Transverse colon (tissue), 4 donors: ENCODE data around the gene LIN37.

Experiments
- POLR2A ChIP-seq: fragments of 450-650 bp; IDR thresholded peaks from one replicate; pipeline ENCODE4 v1.6.1; 2016; ENCODE audit warnings: antibody characterized with exemption, mild to moderate bottlenecking, moderate library complexity
- POLR2AphosphoS5 ChIP-seq, 3 donors: sonication (generic); formaldehyde crosslinking; IDR thresholded peaks; one replicate each; pipeline ENCODE4 v1.6.1; 2016; ENCODE audit warnings: antibody characterized with exemption in 3 of 3
- TF ChIP-seq, protein P1 (sequence below), 5 experiments: fragments of 200-600 bp in 3 of 5; fragments of 450-650 bp in 2 of 5; sonication (generic) in 3 of 5; IDR thresholded peaks; 1 replicate in 2 of 5; 2 replicates in 3 of 5; pipeline ENCODE4 v1.5.1; 2016 to 2017; ENCODE audit warnings: antibody characterized with exemption in 5 of 5, inconsistent platforms in 3 of 5, mild to moderate bottlenecking in 2 of 5, moderate library complexity in 1 of 5

- TF ChIP-seq, protein P1, sequence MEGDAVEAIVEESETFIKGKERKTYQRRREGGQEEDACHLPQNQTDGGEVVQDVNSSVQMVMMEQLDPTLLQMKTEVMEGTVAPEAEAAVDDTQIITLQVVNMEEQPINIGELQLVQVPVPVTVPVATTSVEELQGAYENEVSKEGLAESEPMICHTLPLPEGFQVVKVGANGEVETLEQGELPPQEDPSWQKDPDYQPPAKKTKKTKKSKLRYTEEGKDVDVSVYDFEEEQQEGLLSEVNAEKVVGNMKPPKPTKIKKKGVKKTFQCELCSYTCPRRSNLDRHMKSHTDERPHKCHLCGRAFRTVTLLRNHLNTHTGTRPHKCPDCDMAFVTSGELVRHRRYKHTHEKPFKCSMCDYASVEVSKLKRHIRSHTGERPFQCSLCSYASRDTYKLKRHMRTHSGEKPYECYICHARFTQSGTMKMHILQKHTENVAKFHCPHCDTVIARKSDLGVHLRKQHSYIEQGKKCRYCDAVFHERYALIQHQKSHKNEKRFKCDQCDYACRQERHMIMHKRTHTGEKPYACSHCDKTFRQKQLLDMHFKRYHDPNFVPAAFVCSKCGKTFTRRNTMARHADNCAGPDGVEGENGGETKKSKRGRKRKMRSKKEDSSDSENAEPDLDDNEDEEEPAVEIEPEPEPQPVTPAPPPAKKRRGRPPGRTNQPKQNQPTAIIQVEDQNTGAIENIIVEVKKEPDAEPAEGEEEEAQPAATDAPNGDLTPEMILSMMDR (IDR thresholded peaks at IDR 0.05): no peak
- no peak for TF ChIP-seq POLR2A
- no peak for TF ChIP-seq POLR2AphosphoS5 (IDR thresholded peaks at IDR 0.05)
These were observed 36.3 kb downstream of the LIN37 start for GRCh38 chr19:35784503-35785338.
